B cell (primary cell): ENCODE measurements around the gene RPTOR.

Source experiments
- CTCF ChIP-seq: fragments of 200-600 bp; IDR thresholded peaks from one replicate; pipeline ENCODE4 v1.8.0; 2022; ENCODE audit warnings: antibody characterized with exemption, mild to moderate bottlenecking
- EZH2 ChIP-seq: IDR thresholded peaks from 2 replicates; pipeline ENCODE4 v1.6.1; 2012; ENCODE audit warnings: borderline replicate concordance, low read depth, mild to moderate bottlenecking, moderate library complexity, low read length; ENCODE audit not compliant: insufficient read depth, poor library complexity, severe bottlenecking

- TF ChIP-seq CTCF: no peak
- no peak for TF ChIP-seq EZH2
Observed at GRCh38 chr17:80501741-80502577, 42.7 kb upstream of the RPTOR start.
